NCI-H2107 (cell line): ENCODE data around the gene ATP8B4.
"Not testable (repeated sequence)": the region's sequence is repeated elsewhere in the genome, so short reads cannot be mapped to it uniquely, and the experiment has no call there.

ENCODE experiments used
- DNase-seq: peaks from one replicate; lab custom pipeline; 2025; lab: John Stamatoyannopoulos, UW

ATP8B4 gene

GRCh38 chr15:50017522-50017921 is 101.5 kb downstream of the ATP8B4 start:
- DNase-seq, result no peak

GRCh38 chr15:50016951-50017350 is 102.1 kb downstream of the ATP8B4 start:
- DNase-seq, result no peak

GRCh38 chr15:50012790-50013189 is 106.2 kb downstream of the ATP8B4 start:
- no peak for DNase-seq

GRCh38 chr15:50009634-50010033 is 109.4 kb downstream of the ATP8B4 start:
- no peak for DNase-seq

GRCh38 chr15:50003786-50004334 is 115.2 kb downstream of the ATP8B4 start:
- DNase-seq, result no peak

- no peak for DNase-seq
Measured at GRCh38 chr15:49991587-49991986, 127.4 kb downstream of the ATP8B4 start.

- DNase-seq, result no peak
Measured at GRCh38 chr15:49990835-49991545, 128.0 kb downstream of the ATP8B4 start.

- no peak for DNase-seq
Measured at GRCh38 chr15:49989498-49989897, 129.5 kb downstream of the ATP8B4 start.

- DNase-seq, result no peak
Measured at GRCh38 chr15:49988766-49989165, 130.3 kb downstream of the ATP8B4 start.

GRCh38 chr15:49987896-49988295 is 131.1 kb downstream of the ATP8B4 start:
- DNase-seq, result no peak

GRCh38 chr15:49987198-49987785 is 131.7 kb downstream of the ATP8B4 start:
- no peak for DNase-seq

GRCh38 chr15:49986326-49986725 is 132.7 kb downstream of the ATP8B4 start:
- no peak for DNase-seq

- no peak for DNase-seq
Measured at GRCh38 chr15:49985463-49985862, 133.6 kb downstream of the ATP8B4 start.

- no peak for DNase-seq
Measured at GRCh38 chr15:49984436-49984835, 134.6 kb downstream of the ATP8B4 start.

GRCh38 chr15:49982584-49982983 is 136.4 kb downstream of the ATP8B4 start:
- no peak for DNase-seq

GRCh38 chr15:49979705-49980382 is 139.2 kb downstream of the ATP8B4 start:
- DNase-seq, result no peak

GRCh38 chr15:49978121-49978520 is 140.9 kb downstream of the ATP8B4 start:
- no peak for DNase-seq

GRCh38 chr15:49977306-49977705 is 141.7 kb downstream of the ATP8B4 start:
- DNase-seq, result no peak

- DNase-seq, result no peak
Measured at GRCh38 chr15:49964551-49964950, 154.5 kb downstream of the ATP8B4 start.

GRCh38 chr15:49964061-49964460 is 155.0 kb downstream of the ATP8B4 start:
- DNase-seq, result no peak

GRCh38 chr15:49963033-49963772 is 155.8 kb downstream of the ATP8B4 start:
- not testable (repeated sequence) for DNase-seq

- no peak for DNase-seq
Measured at GRCh38 chr15:49962044-49962602, 156.9 kb downstream of the ATP8B4 start.
